Measurements from ENCODE around the gene BLACAT1. TPM values are rescaled to one million over a fixed set of nuclear protein-coding genes. Genes with fewer than 3 reads are reported as not detected.
"Not testable (repeated sequence)": the region's sequence is repeated elsewhere in the genome, so short reads cannot be mapped to it uniquely, and the experiment has no call there.

Gene BLACAT1
- total RNA-seq, 2 donors from 2014 or later: not detected

DNA sequence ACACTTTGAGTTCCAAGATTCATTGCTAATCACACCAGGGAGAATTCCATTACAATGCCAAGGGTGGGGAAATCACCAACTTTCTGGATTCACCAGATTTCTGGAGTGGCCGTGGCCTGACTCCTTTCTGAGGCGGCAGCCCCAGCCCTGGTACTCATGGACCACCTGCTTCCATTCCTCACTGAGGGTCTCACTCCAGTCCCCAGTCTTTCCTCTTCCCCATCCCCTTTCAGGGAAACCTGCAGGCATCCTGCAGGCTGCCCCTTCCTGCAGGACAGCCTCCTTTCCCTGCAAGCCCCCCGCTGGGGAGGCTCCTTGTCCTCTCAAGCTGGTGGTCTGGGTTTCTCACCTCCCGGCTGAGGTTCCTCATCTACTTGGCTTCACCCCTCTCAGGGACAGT lies 35.9 kb upstream of the BLACAT1 start:
- Histone ChIP-seq H3K4me1 (ENCODE audit: control insufficient read depth in 1 of 2, low read depth in 2 of 2) (peaks cover 15 to 21% of the 10 kb centered on the region in 2 donors), H3K27me3 (replicated peaks; ENCODE audit: insufficient read depth) (no peaks in the 10 kb centered on the region), H3K27ac (no peak overlapping the region), H3K9me3 (no peaks in the 10 kb centered on the region), H3K4me3 (no peak overlapping the region), H3K36me3 (no peaks in the 10 kb centered on the region)
- DNase-seq (ENCODE audit: low spot score) (no peak), ATAC-seq (ENCODE audit: insufficient number of reproducible peaks, low FRiP score, low read depth) (no peak)
- TF ChIP-seq, protein P1, sequence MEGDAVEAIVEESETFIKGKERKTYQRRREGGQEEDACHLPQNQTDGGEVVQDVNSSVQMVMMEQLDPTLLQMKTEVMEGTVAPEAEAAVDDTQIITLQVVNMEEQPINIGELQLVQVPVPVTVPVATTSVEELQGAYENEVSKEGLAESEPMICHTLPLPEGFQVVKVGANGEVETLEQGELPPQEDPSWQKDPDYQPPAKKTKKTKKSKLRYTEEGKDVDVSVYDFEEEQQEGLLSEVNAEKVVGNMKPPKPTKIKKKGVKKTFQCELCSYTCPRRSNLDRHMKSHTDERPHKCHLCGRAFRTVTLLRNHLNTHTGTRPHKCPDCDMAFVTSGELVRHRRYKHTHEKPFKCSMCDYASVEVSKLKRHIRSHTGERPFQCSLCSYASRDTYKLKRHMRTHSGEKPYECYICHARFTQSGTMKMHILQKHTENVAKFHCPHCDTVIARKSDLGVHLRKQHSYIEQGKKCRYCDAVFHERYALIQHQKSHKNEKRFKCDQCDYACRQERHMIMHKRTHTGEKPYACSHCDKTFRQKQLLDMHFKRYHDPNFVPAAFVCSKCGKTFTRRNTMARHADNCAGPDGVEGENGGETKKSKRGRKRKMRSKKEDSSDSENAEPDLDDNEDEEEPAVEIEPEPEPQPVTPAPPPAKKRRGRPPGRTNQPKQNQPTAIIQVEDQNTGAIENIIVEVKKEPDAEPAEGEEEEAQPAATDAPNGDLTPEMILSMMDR (IDR thresholded peaks at IDR 0.05): no peak

DNA sequence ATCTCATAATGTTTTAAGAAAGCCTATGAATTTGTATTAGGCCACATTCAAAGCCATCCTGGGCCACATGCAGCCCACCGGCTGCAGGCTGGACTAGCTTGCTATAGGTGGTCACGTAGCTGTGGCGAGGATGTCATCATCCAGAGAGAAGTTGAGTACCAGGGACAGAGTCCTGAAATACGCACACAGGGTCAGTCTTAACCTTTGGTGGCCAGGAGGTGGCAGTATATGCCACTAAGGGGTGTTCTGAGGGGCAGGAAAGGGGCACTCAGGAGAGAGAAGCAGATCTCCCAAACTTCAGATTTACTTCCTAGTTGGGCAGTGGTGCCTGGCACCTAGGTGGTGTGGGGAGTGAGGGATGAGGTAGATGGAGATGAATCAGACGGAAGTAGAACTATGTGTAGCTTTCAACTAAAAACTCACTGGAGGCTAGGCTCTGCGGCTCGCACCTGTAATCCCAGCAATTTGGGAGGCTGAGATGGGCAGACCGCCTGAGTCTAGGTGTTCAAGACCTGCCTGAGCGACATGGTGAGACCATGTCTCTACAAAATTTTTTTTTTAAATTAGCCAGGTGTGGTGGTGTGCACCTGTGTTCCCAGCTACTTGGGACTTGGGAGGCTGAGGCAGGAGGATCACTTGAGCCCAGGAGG lies 32.4 kb upstream of the BLACAT1 start:
- Histone ChIP-seq H3K9me3 (no peaks in the 10 kb centered on the region), H3K27me3 (replicated peaks; ENCODE audit: insufficient read depth) (no peaks in the 10 kb centered on the region), H3K36me3 (no peaks in the 10 kb centered on the region), H3K4me3 (no peak overlapping the region), H3K27ac (no peak overlapping the region), H3K4me1 (ENCODE audit: control insufficient read depth in 1 of 2, low read depth in 2 of 2) (peaks cover 10 to 14% of the 10 kb centered on the region in 2 donors)
- ATAC-seq (ENCODE audit: insufficient number of reproducible peaks, low FRiP score, low read depth) (no peak), DNase-seq (ENCODE audit: low spot score) (no peak)
- TF ChIP-seq, protein P1 (IDR thresholded peaks at IDR 0.05): peak; percentile 69

DNA sequence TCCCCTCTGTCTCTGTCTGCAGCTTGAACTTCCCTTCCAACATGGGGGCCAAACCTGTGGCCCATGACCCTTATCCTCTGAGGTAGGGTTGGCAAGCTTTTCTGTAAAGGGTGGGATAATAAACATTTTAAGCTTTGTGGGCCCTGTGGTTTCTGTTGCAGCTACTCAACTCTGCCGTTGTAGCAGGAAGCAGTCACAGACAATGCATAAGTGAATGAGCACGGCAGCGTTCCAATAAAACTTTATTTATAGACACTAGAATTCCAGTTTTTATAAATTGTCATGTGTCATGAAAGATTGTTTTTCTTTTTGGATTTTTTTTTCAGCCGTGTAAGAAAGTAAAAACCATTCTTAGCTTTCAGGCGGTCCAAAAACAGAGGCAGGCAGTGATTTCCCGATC lies 30.4 kb upstream of the BLACAT1 start:
- Histone ChIP-seq H3K27ac (no peak overlapping the region), H3K27me3 (replicated peaks; ENCODE audit: insufficient read depth) (no peaks in the 10 kb centered on the region), H3K4me3 (no peak overlapping the region), H3K36me3 (no peaks in the 10 kb centered on the region), H3K4me1 (ENCODE audit: control insufficient read depth in 1 of 2, low read depth in 2 of 2) (no peaks in the 10 kb centered on the region), H3K9me3 (no peaks in the 10 kb centered on the region)
- TF ChIP-seq, protein P1 (IDR thresholded peaks at IDR 0.05): no peak
- DNase-seq (ENCODE audit: low spot score) (no peak), ATAC-seq (ENCODE audit: insufficient number of reproducible peaks, low FRiP score, low read depth) (no peak)

DNA sequence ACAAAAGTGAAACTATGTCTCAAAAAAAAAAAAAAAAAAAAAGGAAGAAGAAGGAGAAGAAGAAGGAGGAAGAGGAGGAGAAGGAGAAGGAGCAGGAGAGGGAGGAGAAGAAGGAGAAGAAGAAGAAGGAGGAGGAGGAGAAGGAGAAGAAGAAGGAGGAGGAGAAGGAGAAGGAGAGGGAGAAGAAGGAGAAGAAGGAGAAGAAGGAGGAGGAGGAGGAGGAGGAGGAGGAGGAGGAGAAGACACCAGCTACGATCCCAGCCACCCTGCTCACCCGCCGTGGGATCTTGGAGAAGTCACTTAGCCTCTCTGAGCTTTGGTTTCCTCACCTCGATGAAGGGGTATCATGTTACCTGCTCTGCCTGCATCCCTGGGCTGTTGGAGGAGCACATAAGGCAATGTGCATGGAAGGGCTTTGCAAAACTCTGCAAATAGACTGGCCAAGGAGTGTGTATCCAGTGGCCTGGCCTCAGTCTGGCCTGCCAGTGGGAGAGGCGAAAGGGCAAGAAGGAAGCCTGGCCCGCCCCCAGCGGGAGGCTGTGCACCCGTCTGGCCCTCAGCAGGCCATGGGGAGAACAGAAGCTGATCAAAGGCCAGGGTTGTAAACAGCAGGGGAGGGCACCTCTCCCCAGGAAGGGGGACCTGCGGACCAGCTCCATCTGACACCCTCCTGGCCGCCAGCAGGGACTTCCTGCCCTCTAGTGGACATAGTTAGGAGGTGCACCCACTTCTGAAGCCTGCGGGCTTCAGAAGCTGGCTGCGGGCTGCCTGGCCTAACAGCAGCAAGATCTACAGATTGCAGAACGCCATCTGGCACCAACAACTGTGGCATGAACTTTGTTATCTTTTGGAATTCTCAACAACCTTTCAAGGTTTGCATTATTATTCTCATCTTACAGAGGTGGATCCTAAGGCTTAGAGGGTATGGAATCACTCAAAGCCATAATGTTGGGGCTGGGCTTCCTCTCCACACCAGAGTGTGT lies 29.4 kb upstream of the BLACAT1 start:
- H3K27ac ChIP-seq: no peak overlapping the region
- no peaks in the 10 kb centered on the region for H3K36me3 ChIP-seq
- no peaks in the 10 kb centered on the region for H3K27me3 ChIP-seq (replicated peaks; ENCODE audit: insufficient read depth)
- H3K4me1 ChIP-seq (ENCODE audit: control insufficient read depth in 1 of 2, low read depth in 2 of 2): no peaks in the 10 kb centered on the region
- ATAC-seq (ENCODE audit: insufficient number of reproducible peaks, low FRiP score, low read depth): no peak
- no peak overlapping the region for H3K4me3 ChIP-seq
- no peak for DNase-seq (ENCODE audit: low spot score)
- H3K9me3 ChIP-seq: no peaks in the 10 kb centered on the region
- TF ChIP-seq, protein P1 (IDR thresholded peaks at IDR 0.05): peak; percentile 97

DNA sequence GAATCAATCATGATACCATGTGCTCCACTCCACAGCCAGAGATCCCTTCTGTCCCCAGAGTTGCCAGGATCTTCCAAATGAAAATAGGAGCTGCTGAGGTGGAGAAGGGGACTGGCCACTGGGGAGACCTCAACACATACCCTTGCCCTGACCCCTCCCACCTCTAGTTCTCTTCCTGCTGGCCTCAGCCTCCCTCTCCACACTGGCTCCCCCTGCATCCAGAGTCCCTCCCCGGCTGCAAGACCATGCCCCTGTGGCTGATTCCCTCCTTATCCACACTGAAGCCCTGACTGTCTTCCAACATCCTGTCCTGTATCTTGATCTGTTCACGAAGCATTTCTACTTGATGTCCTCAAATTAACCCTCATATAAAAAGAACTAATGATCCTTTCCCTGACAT lies 27.5 kb upstream of the BLACAT1 start:
- no peak overlapping the region for H3K27ac ChIP-seq
- H3K4me1 ChIP-seq (ENCODE audit: control insufficient read depth in 1 of 2, low read depth in 2 of 2): peaks cover 0 to under 1% of the 10 kb centered on the region in 2 donors
- TF ChIP-seq, protein P1 (IDR thresholded peaks at IDR 0.05): no peak
- no peak overlapping the region for H3K4me3 ChIP-seq
- ATAC-seq (ENCODE audit: insufficient number of reproducible peaks, low FRiP score, low read depth) (no peak), DNase-seq (ENCODE audit: low spot score) (no peak)
- H3K27me3 ChIP-seq (replicated peaks; ENCODE audit: insufficient read depth): no peaks in the 10 kb centered on the region
- H3K36me3 ChIP-seq: no peaks in the 10 kb centered on the region
- H3K9me3 ChIP-seq: no peaks in the 10 kb centered on the region

DNA sequence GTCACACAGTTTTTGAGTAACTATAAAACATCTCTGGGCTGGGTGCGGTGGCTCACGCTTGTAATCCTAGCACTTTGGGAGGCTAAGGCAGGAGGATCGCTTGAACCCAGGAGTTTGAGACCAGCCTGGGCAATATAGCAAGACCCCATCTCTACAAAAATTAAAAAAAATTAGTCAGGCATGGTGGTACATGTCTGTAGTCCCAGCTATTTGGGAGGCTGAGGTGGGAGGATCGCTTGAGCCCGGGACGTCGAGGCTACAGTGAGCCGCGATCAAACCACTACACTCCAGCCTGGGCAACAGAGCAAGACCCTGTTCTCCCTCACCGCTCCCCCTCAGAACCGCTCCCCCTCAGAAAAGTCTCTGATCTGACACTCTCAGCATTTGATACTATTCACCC lies 26.7 kb upstream of the BLACAT1 start:
- not testable (repeated sequence) for H3K27me3 ChIP-seq (replicated peaks; ENCODE audit: insufficient read depth); H3K9me3 ChIP-seq; H3K27ac ChIP-seq; DNase-seq (ENCODE audit: low spot score); H3K4me3 ChIP-seq; H3K36me3 ChIP-seq; H3K4me1 ChIP-seq (ENCODE audit: control insufficient read depth in 1 of 2, low read depth in 2 of 2); ATAC-seq (ENCODE audit: insufficient number of reproducible peaks, low FRiP score, low read depth)
